Measurements from ENCODE around the gene ART5. TPM values are rescaled to one million over a fixed set of nuclear protein-coding genes. Genes with fewer than 3 reads are reported as not detected.
"Not testable (repeated sequence)": the region's sequence is repeated elsewhere in the genome, so short reads cannot be mapped to it uniquely, and the experiment has no call there.

ART5 gene
- total RNA-seq, 1 donor = 0.81 TPM

- no peak for DNase-seq (ENCODE audit: low read depth)
- H3K4me3 ChIP-seq (ENCODE audit: low read depth, low read length) = no peak overlapping the region
- TF ChIP-seq CTCF (IDR thresholded peaks at IDR 0.05; ENCODE audit: insufficient read depth, low read length) = no peak
Measured at GRCh38 chr11:3659595-3660515, 18.1 kb upstream of the ART5 start.

DNA sequence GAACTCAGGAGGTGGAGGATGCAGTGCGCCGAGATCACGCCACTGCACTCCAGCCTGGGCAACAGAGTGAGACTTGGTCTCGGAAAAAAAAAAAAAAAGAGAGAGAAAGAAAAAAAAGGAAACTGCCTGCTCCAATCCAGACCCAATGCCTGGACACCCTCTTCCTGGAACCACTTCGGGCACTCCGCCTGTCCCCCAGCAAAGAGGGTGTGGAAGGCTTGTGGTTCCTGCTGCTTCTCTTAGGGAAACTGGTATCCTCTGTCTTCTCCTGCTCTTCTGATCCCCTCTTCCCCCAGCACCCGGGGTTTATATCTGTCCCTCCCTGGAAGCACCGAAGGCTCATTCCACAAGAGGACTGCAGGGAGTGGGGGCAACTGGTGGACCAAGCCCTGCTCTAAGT is 16.5 kb upstream of the ART5 start:
- H3K4me3 ChIP-seq (ENCODE audit: low read depth, low read length) = no peak overlapping the region
- TF ChIP-seq CTCF (IDR thresholded peaks at IDR 0.05; ENCODE audit: insufficient read depth, low read length) = no peak
- no peak for DNase-seq (ENCODE audit: low read depth)

- DNase-seq (ENCODE audit: low read depth); H3K4me3 ChIP-seq (ENCODE audit: low read depth, low read length): not testable (repeated sequence)
Measured at GRCh38 chr11:3657331-3657730, 15.5 kb upstream of the ART5 start.

- DNase-seq (ENCODE audit: low read depth) = no peak
- no peak overlapping the region for H3K4me3 ChIP-seq (ENCODE audit: low read depth, low read length)
- no peak for TF ChIP-seq CTCF (IDR thresholded peaks at IDR 0.05; ENCODE audit: insufficient read depth, low read length)
Measured at GRCh38 chr11:3655547-3655946, 13.8 kb upstream of the ART5 start.

- not testable (repeated sequence) for H3K4me3 ChIP-seq (ENCODE audit: low read depth, low read length); DNase-seq (ENCODE audit: low read depth)
Measured at GRCh38 chr11:3652514-3652913, 10.7 kb upstream of the ART5 start.

DNA sequence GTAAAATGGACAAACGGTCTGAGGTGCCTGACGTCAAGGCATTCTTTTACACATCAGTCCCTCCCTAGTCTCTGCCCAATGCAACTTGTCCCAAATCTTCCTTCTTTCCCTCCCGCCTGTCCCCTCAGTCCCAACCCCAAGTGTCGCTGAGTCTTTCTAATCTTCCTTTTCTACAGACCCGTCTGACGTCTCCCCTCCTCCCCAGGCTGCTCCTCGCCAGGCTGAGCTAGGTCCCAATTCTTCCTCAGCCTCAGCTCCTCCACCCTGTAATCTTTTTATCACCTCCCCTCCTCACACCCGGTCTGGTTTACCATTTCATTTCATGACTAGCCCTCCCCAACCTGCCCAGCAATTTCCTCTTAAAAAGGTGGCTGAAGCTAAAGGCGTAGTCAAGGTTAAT is 7.6 kb upstream of the ART5 start:
- not testable (repeated sequence) for DNase-seq (ENCODE audit: low read depth); H3K4me3 ChIP-seq (ENCODE audit: low read depth, low read length)

GRCh38 chr11:3648843-3649242 is 7.1 kb upstream of the ART5 start:
- not testable (repeated sequence) for H3K4me3 ChIP-seq (ENCODE audit: low read depth, low read length); DNase-seq (ENCODE audit: low read depth)

GRCh38 chr11:3645552-3645951 is 3.8 kb upstream of the ART5 start:
- no peak for DNase-seq (ENCODE audit: low read depth)
- H3K4me3 ChIP-seq (ENCODE audit: low read depth, low read length) = no peak overlapping the region
- TF ChIP-seq CTCF (IDR thresholded peaks at IDR 0.05; ENCODE audit: insufficient read depth, low read length) = no peak

DNA sequence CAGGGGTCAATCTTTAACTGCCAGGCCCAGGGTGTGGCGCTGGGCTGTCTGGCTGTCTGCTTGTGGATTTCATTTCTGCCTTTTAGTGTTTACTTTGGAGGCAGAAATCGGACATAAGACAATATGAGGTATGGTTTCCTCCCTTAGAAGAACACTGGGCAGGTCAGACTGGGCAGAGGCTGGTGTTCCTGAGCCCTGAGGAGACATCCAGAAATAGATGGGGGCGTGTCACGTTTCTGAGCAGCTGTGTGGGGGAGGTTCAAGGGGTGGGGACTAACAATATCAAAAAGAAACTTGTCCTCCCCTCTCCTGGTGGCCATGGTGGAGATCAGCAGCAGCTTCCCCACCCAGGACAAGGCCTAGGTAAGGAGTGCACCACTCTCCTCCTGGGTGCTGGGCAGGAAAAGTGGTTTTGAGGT is 3.0 kb upstream of the ART5 start, which contains the start of gene ART1:
Gene ART1, plus strand, starts transcription at position 312 of the 419 bp plus-strand sequence. CDS start 14,086 bp downstream, outside the sequence.
- H3K4me3 ChIP-seq (ENCODE audit: low read depth, low read length) = no peak within 1 kb of the TSS
- TF ChIP-seq CTCF (IDR thresholded peaks at IDR 0.05; ENCODE audit: insufficient read depth, low read length) = peak; percentile 11
- DNase-seq (ENCODE audit: low read depth) = no peak

DNA sequence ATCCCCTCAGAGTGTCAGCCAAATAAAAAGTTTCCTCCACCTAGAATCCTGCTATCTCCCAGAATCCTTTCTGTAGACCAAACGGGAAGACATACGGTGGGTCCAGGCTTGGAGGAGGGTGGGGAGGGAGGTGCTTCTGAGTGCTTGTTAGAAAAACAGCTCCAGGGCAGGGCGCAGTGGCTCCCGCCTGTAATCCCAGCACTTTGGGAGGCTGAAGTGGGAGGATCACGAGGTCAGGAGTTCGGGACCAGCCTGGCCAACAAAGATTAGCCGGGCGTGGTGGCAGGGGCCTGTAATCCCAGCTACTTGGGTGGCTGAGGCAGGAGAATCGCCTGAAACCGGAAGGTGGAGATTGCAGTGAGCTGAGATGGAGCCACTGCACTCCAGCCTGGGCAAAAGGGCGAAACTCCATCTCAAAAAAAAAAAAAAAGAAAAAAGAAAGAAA is 1.3 kb upstream of the ART5 start:
- DNase-seq (ENCODE audit: low read depth); H3K4me3 ChIP-seq (ENCODE audit: low read depth, low read length): not testable (repeated sequence)
